GM12891 (cell line): ENCODE results near the gene GJD3.

Experiments
- POLR2A ChIP-seq: IDR thresholded peaks from 2 replicates; pipeline ENCODE4 v1.6.1; 2011; ENCODE audit warnings: low read depth, low read length, control low read depth
- POLR2AphosphoS5 ChIP-seq: IDR thresholded peaks from 2 replicates; pipeline ENCODE4 v1.6.1; 2011; ENCODE audit warnings: low read depth, low read length, control low read depth

DNA sequence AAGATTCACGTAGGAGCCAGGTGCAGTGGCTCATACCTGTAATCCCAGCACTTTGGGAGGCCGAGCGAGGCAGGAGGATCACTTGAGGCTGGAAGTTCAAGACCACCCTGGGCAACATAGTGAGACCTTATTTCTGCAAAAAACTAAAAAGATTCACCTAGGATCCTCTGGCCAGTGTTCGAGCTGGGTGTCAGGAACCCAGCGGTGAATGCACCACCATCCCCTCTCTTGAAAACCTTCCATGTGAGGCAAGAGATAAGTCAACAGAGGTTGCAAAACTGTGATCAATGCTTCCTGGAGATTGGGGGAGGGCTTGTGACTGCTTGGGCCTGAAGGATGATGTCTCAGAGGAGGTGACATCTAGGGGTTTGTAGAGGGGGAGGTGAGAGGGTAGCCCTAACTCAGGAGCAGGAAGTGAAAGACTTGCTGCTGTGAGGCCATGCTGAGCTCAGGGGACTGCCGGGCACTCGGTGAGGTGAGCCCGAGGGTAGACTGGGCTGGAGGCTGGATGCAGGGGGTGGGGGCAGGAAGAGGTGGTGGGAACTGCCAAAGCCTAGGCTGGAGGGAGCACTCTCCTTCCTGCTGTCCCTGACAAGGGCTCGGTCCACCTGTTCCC, 11.7 kb downstream of the GJD3 start:
- TF ChIP-seq POLR2AphosphoS5 (no peak), POLR2A (0 out of 2 replicates have a peak, but pooled peaks have one; percentile 33)
